Loucy (cell line): ENCODE results near the gene SLC7A6OS.
"Not testable (repeated sequence)": the region's sequence is repeated elsewhere in the genome, so short reads cannot be mapped to it uniquely, and the experiment has no call there.

Experiments
- H2AFZ ChIP-seq: fragments of 200-600 bp; sonication (generic); 2 replicates; pipeline ENCODE4 v1.6.0; 2016; ENCODE audit warnings: antibody characterized with exemption, mild to moderate bottlenecking, low read length, moderate library complexity
- H3F3A ChIP-seq: fragments of 200-600 bp; 2 replicates; pipeline ENCODE4 v1.6.0; 2016; ENCODE audit warnings: antibody characterized with exemption, low read depth, mild to moderate bottlenecking
- H3K27me3 ChIP-seq: fragments of 200-600 bp; sonication (generic); 2 replicates; pipeline ENCODE4 v1.6.1; 2014; ENCODE audit warnings: low read length, mild to moderate bottlenecking; ENCODE audit not compliant: insufficient read depth, poor library complexity, severe bottlenecking
- H3K36me3 ChIP-seq: fragments of 200-600 bp; sonication (generic); 2 replicates; pipeline ENCODE4 v1.6.1; 2016; ENCODE audit warnings: low read length; ENCODE audit not compliant: insufficient read depth
- H3K4me1 ChIP-seq: fragments of 200-600 bp; sonication (generic); 2 replicates; pipeline ENCODE4 v1.5.1; 2014; ENCODE audit warnings: low read length, mild to moderate bottlenecking; ENCODE audit not compliant: insufficient read depth, poor library complexity, severe bottlenecking
- H3K4me2 ChIP-seq: fragments of 200-600 bp; sonication (generic); 2 replicates; pipeline ENCODE4 v1.6.0; 2014; ENCODE audit warnings: antibody characterized with exemption, low read length, low read depth, mild to moderate bottlenecking; ENCODE audit not compliant: poor library complexity, severe bottlenecking
- H3K4me3 ChIP-seq: fragments of 200-600 bp; sonication (generic); 2 replicates; pipeline ENCODE4 v1.5.1; 2014; ENCODE audit warnings: low read length, mild to moderate bottlenecking, mixed read lengths; ENCODE audit not compliant: poor library complexity, severe bottlenecking
- H3K79me2 ChIP-seq: fragments of 200-600 bp; sonication (generic); 2 replicates; pipeline ENCODE4 v1.6.1; 2014; ENCODE audit warnings: low read length; ENCODE audit not compliant: insufficient read depth
- H3K9ac ChIP-seq: fragments of 200-600 bp; sonication (generic); 2 replicates; pipeline ENCODE4 v1.6.0; 2014; ENCODE audit warnings: mild to moderate bottlenecking, low read depth, low read length, moderate library complexity; ENCODE audit not compliant: poor library complexity, severe bottlenecking
- H3K9me2 ChIP-seq: fragments of 200-600 bp; sonication (generic); replicated peaks from 2 replicates; pipeline ENCODE4 v1.6.1; 2016; ENCODE audit warnings: low read depth, low read length, mixed read lengths
- H3K9me3 ChIP-seq: fragments of 200-600 bp; sonication (generic); 2 replicates; pipeline ENCODE4 v1.6.1; 2014; ENCODE audit warnings: mild to moderate bottlenecking, antibody characterized with exemption, low read length, low read depth; ENCODE audit not compliant: insufficient read depth
- H4K20me1 ChIP-seq: fragments of 200-600 bp; sonication (generic); 2 replicates; pipeline ENCODE4 v1.6.0; 2014; ENCODE audit warnings: antibody characterized with exemption, low read length, mild to moderate bottlenecking; ENCODE audit not compliant: insufficient read depth, poor library complexity, severe bottlenecking
- CTCF ChIP-seq: fragments of 200-600 bp; sonication (generic); conservative IDR thresholded peaks from 2 replicates; pipeline ENCODE4 v1.5.1; 2014; ENCODE audit warnings: mild to moderate bottlenecking, antibody characterized with exemption, low read length
- EZH2phosphoT487 ChIP-seq: fragments of 200-600 bp; IDR thresholded peaks from 2 replicates; pipeline ENCODE4 v1.6.1; 2018; ENCODE audit warnings: antibody characterized with exemption, mild to moderate bottlenecking, moderate library complexity, borderline replicate concordance

SLC7A6OS gene

GRCh38 chr16:68290450-68290849, 20.3 kb downstream of the SLC7A6OS start:
- H3K4me2 ChIP-seq, result peak overlapping the region; percentile 76
- H3K79me2 ChIP-seq, result peaks cover 45% of the 10 kb centered on the region
- H3K9me2 ChIP-seq, result no peaks in the 10 kb centered on the region
- peak overlapping the region; percentile 50 for H3K4me3 ChIP-seq
- H3K4me1 ChIP-seq, result peaks cover 55% of the 10 kb centered on the region
- no peaks in the 10 kb centered on the region for H3K27me3 ChIP-seq
- no peak overlapping the region for H2AFZ ChIP-seq
- peaks cover 13% of the 10 kb centered on the region for H3F3A ChIP-seq
- H3K36me3 ChIP-seq, result peaks cover 44% of the 10 kb centered on the region; the same call in 1 of the 2 replicates
- H3K9ac ChIP-seq, result peak overlapping the region; percentile 64
- TF ChIP-seq CTCF (no peak), EZH2phosphoT487 (no peak)
- peaks cover 7% of the 10 kb centered on the region for H4K20me1 ChIP-seq
- no peaks in the 10 kb centered on the region for H3K9me3 ChIP-seq

- peak overlapping the region; percentile 76 for H3K4me2 ChIP-seq
- no peaks in the 10 kb centered on the region for H3K9me2 ChIP-seq
- no peak overlapping the region for H2AFZ ChIP-seq
- H3F3A ChIP-seq, result peaks cover 13% of the 10 kb centered on the region
- TF ChIP-seq EZH2phosphoT487, result no peak
- TF ChIP-seq CTCF, result no peak
- no peaks in the 10 kb centered on the region for H3K27me3 ChIP-seq
- peaks cover 7% of the 10 kb centered on the region for H4K20me1 ChIP-seq
- peaks cover 38% of the 10 kb centered on the region; the same call in 1 of the 2 replicates for H3K36me3 ChIP-seq
- peak overlapping the region; percentile 64 for H3K9ac ChIP-seq
- peaks cover 62% of the 10 kb centered on the region for H3K4me1 ChIP-seq
- H3K9me3 ChIP-seq, result no peaks in the 10 kb centered on the region
- peak overlapping the region; percentile 50 for H3K4me3 ChIP-seq
- H3K79me2 ChIP-seq, result peaks cover 51% of the 10 kb centered on the region
Measured at GRCh38 chr16:68289621-68290329, 21.0 kb downstream of the SLC7A6OS start.

- H3K9me2 ChIP-seq, result no peaks in the 10 kb centered on the region
- H3K9ac ChIP-seq, result peak overlapping the region; percentile 60
- no peak overlapping the region for H2AFZ ChIP-seq
- H3K27me3 ChIP-seq, result no peaks in the 10 kb centered on the region
- H3K79me2 ChIP-seq, result peaks cover 57% of the 10 kb centered on the region
- peaks cover 68% of the 10 kb centered on the region for H3K4me1 ChIP-seq
- peaks cover 7% of the 10 kb centered on the region for H4K20me1 ChIP-seq
- peaks cover 17% of the 10 kb centered on the region for H3F3A ChIP-seq
- H3K9me3 ChIP-seq, result no peaks in the 10 kb centered on the region
- H3K4me2 ChIP-seq, result peak overlapping the region; percentile 76
- peaks cover 32% of the 10 kb centered on the region; the same call in 1 of the 2 replicates for H3K36me3 ChIP-seq
- TF ChIP-seq CTCF (no peak), EZH2phosphoT487 (no peak)
- H3K4me3 ChIP-seq, result peak overlapping the region; percentile 50
Measured at GRCh38 chr16:68289202-68289601, 21.5 kb downstream of the SLC7A6OS start.

- peaks cover 59% of the 10 kb centered on the region for H3K79me2 ChIP-seq
- H3K9me3 ChIP-seq, result not testable (repeated sequence)
Measured at GRCh38 chr16:68288796-68289195, 21.9 kb downstream of the SLC7A6OS start.

More at GRCh38 chr16:68288796-68289195, 21.9 kb downstream of the SLC7A6OS start:
- peak overlapping the region; percentile 60 for H3K9ac ChIP-seq
- not testable (repeated sequence) for H3K4me3 ChIP-seq, H3K27me3 ChIP-seq, H4K20me1 ChIP-seq, H2AFZ ChIP-seq, H3K9me2 ChIP-seq
- H3F3A ChIP-seq, result peaks cover 19% of the 10 kb centered on the region
- H3K4me2 ChIP-seq, result peak overlapping the region; percentile 98
- peaks cover 30% of the 10 kb centered on the region; the same call in 1 of the 2 replicates for H3K36me3 ChIP-seq
- peaks cover 72% of the 10 kb centered on the region for H3K4me1 ChIP-seq
